Activated CD4-positive, alpha-beta T cell treated with anti-CD3 and anti-CD28 coated beads, Interleukin-2, amount 10 ng/mL, durations not matched to agents 24 days and 14 days (primary cell): Measurements from ENCODE around the gene UQCRQ. TPM values are rescaled to one million over a fixed set of nuclear protein-coding genes. Genes with fewer than 3 reads are reported as not detected.

Experiments used
- DNase-seq: peaks from one replicate; pipeline ENCODE4 v3.0.0; 2022
- H3K27ac Mint-ChIP-seq: one replicate; pipeline ENCODE4 v1.8.0; 2022; ENCODE audit warnings: mild to moderate bottlenecking, mixed read lengths
- H3K27me3 Mint-ChIP-seq: one replicate; pipeline ENCODE4 v1.8.0; 2022; ENCODE audit warnings: mixed read lengths
- H3K36me3 Mint-ChIP-seq: one replicate; pipeline ENCODE4 v1.8.0; 2022; ENCODE audit warnings: low read depth, mild to moderate bottlenecking, mixed read lengths
- H3K4me1 Mint-ChIP-seq: one replicate; pipeline ENCODE4 v1.8.0; 2021; ENCODE audit warnings: mixed read lengths
- H3K4me3 Mint-ChIP-seq: one replicate; pipeline ENCODE4 v1.8.0; 2022; ENCODE audit warnings: mild to moderate bottlenecking, moderate library complexity, mixed read lengths
- H3K9me3 Mint-ChIP-seq: one replicate; pipeline ENCODE4 v1.8.0; 2021; ENCODE audit warnings: mixed read lengths
- intact Hi-C: fragments of 100-400 bp; cut with micrococcal nuclease; formaldehyde crosslinking; loops from one replicate; pipeline ENCODE4 v1.15.1; 2023
- total RNA-seq: library from RNA; stranded (reverse); gene quantifications from 2 replicates; pipeline ENCODE4 v1.2.3, GENCODE V29; 2022

Gene UQCRQ
- total RNA-seq, 1 donor from 2014 or later: 464 TPM

DNA sequence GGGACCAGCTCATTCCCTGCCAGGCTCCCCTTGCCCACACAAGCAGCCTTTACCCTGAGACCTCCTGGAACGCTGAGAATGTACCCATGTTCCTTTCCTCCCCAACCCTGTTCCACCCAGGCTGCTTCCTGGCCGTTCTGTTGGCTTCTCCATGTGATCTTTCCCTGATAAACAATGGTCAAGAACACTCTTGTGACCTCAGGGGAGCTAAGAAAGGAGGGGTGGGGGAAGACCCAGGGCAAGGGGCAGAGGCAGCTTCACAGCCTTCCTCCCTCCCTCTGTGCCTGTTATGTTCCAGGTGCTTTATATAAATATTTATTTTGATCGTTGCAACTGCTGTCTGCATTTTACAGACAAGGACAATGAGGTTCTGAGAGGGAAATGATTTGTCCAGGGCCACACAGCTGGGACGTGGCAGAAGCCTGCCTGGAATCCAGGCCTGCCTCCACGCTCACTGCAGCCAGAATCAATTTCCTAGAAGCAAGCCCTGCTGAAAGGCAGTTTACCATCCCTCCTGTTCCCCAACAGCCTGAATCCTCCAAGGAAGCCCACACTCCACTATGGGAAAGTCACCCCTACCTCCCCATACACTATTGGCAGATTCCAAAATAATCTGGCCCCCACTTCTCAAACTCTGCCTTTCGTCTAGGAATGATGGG, 39.9 kb upstream of the UQCRQ start:
- Mint-ChIP-seq H3K4me1 (peaks cover 24% of the 10 kb centered on the region), H3K4me3 (peak overlapping the region; percentile 28), H3K27ac (no peak overlapping the region), H3K36me3 (no peaks in the 10 kb centered on the region), H3K9me3 (no peaks in the 10 kb centered on the region), H3K27me3 (peaks cover 56% of the 10 kb centered on the region)
- intact Hi-C loops: loop anchor here (5.0 kb wide), 1 partner anchor 164 kb away; no protein-coding TSS in a partner anchor
- DNase-seq: no peak

GRCh38 chr5:132827943-132828673, 38.3 kb upstream of the UQCRQ start:
- peaks cover 62% of the 10 kb centered on the region for H3K27me3 Mint-ChIP-seq
- peaks cover 21% of the 10 kb centered on the region for H3K4me1 Mint-ChIP-seq
- H3K9me3 Mint-ChIP-seq: no peaks in the 10 kb centered on the region
- H3K27ac Mint-ChIP-seq: no peak overlapping the region
- no peaks in the 10 kb centered on the region for H3K36me3 Mint-ChIP-seq
- intact Hi-C loops: loop anchor here (5.0 kb wide), 1 partner anchor 166 kb away; no protein-coding TSS in a partner anchor
- no peak overlapping the region for H3K4me3 Mint-ChIP-seq
- DNase-seq: peak; percentile 57

DNA sequence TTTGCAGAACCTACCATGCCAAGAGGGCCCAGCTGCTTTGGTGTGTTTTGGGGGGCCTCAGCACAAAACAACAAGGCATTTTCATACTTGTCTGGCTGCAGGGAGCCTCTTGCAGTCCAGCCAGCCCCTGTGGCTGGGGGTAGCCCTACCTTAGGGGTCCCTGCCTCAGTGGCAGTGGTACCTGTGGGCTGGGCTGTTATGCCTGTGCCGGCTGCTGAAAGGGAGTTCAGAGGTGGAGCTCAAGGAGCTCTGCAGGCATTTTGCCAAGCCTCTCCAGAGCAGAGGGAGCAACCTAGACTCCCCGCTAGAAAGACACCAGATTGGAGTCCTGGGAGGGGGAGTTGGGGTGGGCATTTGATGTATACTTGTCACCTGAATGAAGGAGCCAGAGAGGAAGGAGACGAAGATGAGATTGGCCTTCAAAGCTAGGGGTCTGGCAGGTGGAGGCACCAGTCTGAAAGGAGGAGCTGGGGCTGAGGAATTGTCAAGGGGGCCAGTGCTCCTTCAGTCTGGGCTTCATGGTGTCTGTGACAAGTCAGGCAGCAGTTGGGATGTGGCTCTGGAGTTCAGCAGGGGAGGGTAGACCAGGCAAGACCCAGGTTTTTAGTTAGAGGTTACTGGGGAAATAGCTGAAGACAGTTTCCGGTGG, 37.5 kb upstream of the UQCRQ start:
- DNase-seq: peak; percentile 56
- H3K9me3 Mint-ChIP-seq: no peaks in the 10 kb centered on the region
- H3K4me1 Mint-ChIP-seq: peaks cover 19% of the 10 kb centered on the region
- peaks cover 57% of the 10 kb centered on the region for H3K27me3 Mint-ChIP-seq
- H3K27ac Mint-ChIP-seq: no peak overlapping the region
- intact Hi-C loops: loop anchor here (1.0 to 5.0 kb wide), 2 partner anchors 54 to 167 kb away; no protein-coding TSS in a partner anchor
- no peaks in the 10 kb centered on the region for H3K36me3 Mint-ChIP-seq
- H3K4me3 Mint-ChIP-seq: peak overlapping the region; percentile 84

DNA sequence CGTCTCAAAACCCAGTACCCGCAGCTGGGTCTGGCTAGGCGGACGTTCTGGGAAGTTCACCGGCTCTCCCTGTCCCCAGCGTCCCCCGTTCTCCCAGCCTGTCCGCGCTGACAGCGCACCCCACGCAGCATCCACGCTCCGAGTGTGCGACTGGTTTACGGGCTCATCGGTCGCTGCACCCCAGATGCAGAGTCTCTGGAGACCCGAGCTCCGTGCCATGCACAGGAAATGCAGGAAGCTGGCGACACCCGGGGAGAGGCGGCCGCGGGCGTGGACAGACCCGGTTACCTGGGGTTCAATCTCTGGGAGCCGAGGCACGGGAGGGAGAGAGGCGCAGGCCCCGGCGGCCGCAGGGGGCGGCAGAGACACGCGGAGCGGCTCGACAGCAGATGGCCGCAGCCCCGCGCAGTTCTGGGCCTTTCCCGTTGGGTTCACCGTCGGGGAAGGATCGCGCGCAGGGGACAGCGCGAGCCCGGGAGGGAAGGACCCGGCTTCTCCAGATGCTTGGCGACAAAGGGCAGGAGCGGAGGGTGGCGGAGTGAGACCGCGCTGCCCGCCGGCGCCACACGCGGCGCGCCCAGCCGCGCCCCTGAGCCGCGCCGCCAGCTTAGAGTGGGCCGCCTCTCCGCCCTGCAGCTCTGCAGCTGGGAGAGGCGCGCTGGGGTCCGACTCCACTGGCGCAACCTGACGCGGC, 36.6 kb upstream of the UQCRQ start:
- H3K9me3 Mint-ChIP-seq: no peaks in the 10 kb centered on the region
- peaks cover 19% of the 10 kb centered on the region for H3K4me1 Mint-ChIP-seq
- H3K27me3 Mint-ChIP-seq: peaks cover 52% of the 10 kb centered on the region
- H3K27ac Mint-ChIP-seq: peak overlapping the region; percentile 84
- peak overlapping the region; percentile 84 for H3K4me3 Mint-ChIP-seq
- intact Hi-C loops: loop anchor here (1.0 to 5.0 kb wide), 4 partner anchors 36 to 222 kb away; partner anchors contain the start of genes GDF9, HSPA4 and UQCRQ
- DNase-seq: peak; percentile 92
- no peaks in the 10 kb centered on the region for H3K36me3 Mint-ChIP-seq

DNA sequence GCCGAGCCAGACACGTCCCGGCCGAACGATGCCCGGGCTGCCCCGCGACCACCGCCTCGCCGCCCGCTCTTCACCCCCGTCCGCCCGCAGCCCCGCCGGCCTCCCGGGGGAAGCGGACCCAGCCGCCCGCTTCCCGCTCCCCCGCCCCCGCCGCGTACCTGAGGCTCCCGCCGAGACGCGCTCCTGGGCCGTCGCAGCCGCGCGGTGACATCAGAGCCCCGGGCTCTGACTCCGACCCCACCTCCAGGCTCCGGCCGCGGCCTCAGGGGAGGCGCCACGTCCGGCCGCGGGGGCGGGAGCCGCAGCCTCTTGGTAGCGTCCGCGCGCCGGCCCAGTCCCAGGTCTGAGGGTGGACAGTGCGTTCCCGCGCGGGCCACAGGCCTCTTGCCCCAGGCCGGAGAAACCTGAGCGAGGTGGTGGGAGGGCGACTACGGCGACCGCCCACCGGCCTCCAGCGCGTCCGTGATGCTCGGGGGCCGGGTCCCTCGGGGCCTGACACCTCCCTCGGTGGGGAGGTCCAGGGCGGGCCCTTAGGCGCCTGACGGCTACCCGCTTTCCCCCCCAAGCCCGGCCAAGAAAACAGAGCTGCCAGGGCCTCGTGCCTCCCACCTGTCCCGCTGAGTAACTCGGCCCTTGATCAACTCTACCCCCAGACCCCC, 35.9 kb upstream of the UQCRQ start, which contains the start of gene SHROOM1:
SHROOM1 (minus strand) TSS at position 212 of the 659 bp plus-strand sequence. CDS start 4,507 bp downstream, outside the sequence.
- Mint-ChIP-seq H3K27me3 (peaks cover 50% of the 10 kb centered on the region), H3K36me3 (no peaks in the 10 kb centered on the region)

DNA sequence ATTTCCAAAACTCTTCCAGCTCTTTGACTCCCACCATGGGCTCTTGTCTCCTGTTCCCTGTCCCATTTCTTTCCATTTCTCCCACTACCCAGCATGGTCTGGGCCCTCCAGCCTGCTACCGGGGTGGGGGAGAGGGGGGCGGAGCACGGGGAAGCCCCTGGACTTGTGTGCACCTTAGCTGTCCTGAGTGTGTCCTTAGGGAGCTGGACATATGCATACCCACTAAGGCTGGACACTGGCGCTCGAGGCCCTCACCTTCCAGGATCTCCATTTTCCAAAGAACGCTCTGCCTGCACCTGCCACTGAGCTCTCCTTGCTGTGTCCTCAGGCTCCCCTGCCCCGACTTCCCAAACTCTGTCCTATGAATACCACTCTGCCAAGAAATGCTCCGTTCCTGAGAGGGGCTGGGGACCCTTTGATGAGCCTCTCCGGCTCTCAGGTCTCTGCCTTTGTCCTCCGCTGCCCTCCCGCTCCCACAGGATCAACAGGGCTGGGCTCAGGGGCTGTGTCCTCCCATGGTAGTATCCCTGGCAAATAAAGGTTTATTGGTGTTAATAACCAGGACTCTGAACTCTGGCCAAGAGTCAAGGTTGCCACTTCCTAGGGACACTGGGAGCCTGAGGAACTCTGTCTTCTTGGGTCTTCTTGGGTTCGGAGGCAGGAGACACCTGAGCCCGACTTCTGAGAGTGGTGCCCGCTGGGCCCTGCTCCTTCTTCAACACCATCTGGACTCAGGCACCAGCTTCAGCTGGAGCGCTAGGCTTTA, 35.2 kb upstream of the UQCRQ start:
- H3K27ac Mint-ChIP-seq: peak overlapping the region; percentile 71

More for the DNA sequence above, 35.9 kb upstream of the UQCRQ start, which contains the start of gene SHROOM1:
- peak within 1 kb of the TSS; percentile 84 for H3K27ac Mint-ChIP-seq
- peak; percentile 78 for DNase-seq
- peak within 1 kb of the TSS; percentile 84 for H3K4me3 Mint-ChIP-seq
- H3K9me3 Mint-ChIP-seq: no peaks in the 10 kb centered on the region
- peaks cover 19% of the 10 kb centered on the region for H3K4me1 Mint-ChIP-seq
- intact Hi-C loops: loop anchor here (1.0 to 5.0 kb wide), 2 partner anchors 36 to 222 kb away; partner anchors contain the start of genes GDF9, HSPA4 and UQCRQ

DNA sequence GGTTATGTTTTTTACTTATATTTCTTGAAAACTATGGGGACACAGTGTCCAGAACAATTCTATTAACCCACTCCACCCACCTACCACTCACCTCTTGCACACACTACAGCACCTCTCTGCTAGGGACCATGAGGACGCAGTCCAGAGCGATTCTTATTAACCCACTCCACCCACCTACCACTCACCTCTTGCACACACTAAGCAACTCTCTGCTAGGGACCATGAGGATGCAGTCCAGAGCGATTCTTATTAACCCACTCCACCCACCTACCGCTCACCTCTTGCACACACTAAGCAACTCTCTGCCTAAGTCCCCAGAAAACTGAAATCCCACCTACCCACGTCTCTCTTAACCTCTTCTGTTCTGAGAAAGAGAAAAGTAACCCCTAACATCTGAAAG, 33.8 kb upstream of the UQCRQ start:
- peak overlapping the region; percentile 5 for H3K4me3 Mint-ChIP-seq
- peaks cover 35% of the 10 kb centered on the region for H3K27me3 Mint-ChIP-seq
- peaks cover 15% of the 10 kb centered on the region for H3K4me1 Mint-ChIP-seq
- intact Hi-C loops: loop anchor here (5.0 kb wide), 1 partner anchor 220 kb away; the partner anchor contains the start of gene HSPA4
- H3K27ac Mint-ChIP-seq: no peak overlapping the region
- H3K36me3 Mint-ChIP-seq: no peaks in the 10 kb centered on the region
- no peaks in the 10 kb centered on the region for H3K9me3 Mint-ChIP-seq
- no peak for DNase-seq

More for the DNA sequence above, 35.2 kb upstream of the UQCRQ start:
- intact Hi-C loops: loop anchor here (5.0 kb wide), 1 partner anchor 221 kb away; the partner anchor contains the start of gene HSPA4
- H3K27me3 Mint-ChIP-seq: peaks cover 47% of the 10 kb centered on the region
- H3K4me1 Mint-ChIP-seq: peaks cover 19% of the 10 kb centered on the region
- DNase-seq: no peak
- no peaks in the 10 kb centered on the region for H3K9me3 Mint-ChIP-seq
- H3K36me3 Mint-ChIP-seq: no peaks in the 10 kb centered on the region
- H3K4me3 Mint-ChIP-seq: peak overlapping the region; percentile 80

GRCh38 chr5:132834057-132834456, 32.4 kb upstream of the UQCRQ start:
- H3K4me3 Mint-ChIP-seq: no peak overlapping the region
- no peak for DNase-seq
- no peaks in the 10 kb centered on the region for H3K9me3 Mint-ChIP-seq
- peaks cover 29% of the 10 kb centered on the region for H3K27me3 Mint-ChIP-seq
- no peak overlapping the region for H3K27ac Mint-ChIP-seq
- intact Hi-C loops: loop anchor here (5.0 kb wide), 1 partner anchor 218 kb away; the partner anchor contains the start of gene HSPA4
- H3K4me1 Mint-ChIP-seq: peaks cover 10% of the 10 kb centered on the region
- H3K36me3 Mint-ChIP-seq: no peaks in the 10 kb centered on the region

DNA sequence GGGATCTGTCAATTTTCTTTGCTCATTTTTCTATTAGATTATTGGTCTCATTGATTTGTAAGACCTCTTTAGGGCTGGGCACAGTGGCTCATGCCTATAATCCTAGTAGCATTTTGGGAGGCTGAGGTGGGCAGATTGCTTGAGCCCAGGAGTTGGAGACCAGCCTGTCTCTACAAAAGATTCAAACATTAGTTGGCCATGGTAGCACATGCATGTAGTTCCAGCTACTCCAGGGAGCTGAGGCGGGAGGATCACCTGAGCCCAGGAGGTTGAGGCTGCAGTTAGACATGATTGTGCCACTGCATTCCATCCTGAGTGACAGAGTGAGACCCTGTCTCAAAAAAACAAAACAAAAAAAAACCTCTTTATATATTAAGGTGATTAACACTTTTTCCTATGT, 29.6 kb upstream of the UQCRQ start:
- no peak for DNase-seq
- Mint-ChIP-seq H3K4me1 (no peaks in the 10 kb centered on the region), H3K27ac (no peak overlapping the region), H3K27me3 (peaks cover 10% of the 10 kb centered on the region), H3K36me3 (no peaks in the 10 kb centered on the region), H3K4me3 (no peak overlapping the region), H3K9me3 (no peaks in the 10 kb centered on the region)
- intact Hi-C loops: no loop called here

DNA sequence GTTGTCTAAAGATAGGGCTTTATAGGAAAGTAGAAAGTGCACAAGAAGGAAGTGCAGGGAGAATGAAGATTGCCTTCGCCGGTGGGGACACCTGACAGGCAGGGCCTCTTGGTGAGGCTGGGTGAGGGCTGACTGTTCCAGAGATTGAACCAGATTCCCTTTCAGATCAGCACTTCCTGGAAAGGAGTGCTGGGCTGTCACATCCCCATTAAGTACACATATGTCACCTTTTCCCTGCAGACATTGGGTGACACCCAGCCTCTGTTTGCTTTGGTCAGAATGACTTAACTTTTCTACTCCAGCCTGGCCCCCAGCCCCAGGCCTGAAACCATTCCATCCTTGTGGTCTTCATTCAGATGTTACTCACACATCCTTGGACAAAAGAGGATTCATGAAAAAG, 28.6 kb upstream of the UQCRQ start:
- intact Hi-C loops: no loop called here
- Mint-ChIP-seq H3K4me1 (no peaks in the 10 kb centered on the region), H3K27me3 (peaks cover 6% of the 10 kb centered on the region), H3K36me3 (no peaks in the 10 kb centered on the region), H3K27ac (no peak overlapping the region), H3K4me3 (no peak overlapping the region), H3K9me3 (no peaks in the 10 kb centered on the region)
- no peak for DNase-seq

- Mint-ChIP-seq H3K4me3 (no peak overlapping the region), H3K36me3 (no peaks in the 10 kb centered on the region)
- intact Hi-C loops: no loop called here
Measured at GRCh38 chr5:132838516-132839282, 27.7 kb upstream of the UQCRQ start.

More at GRCh38 chr5:132838516-132839282, 27.7 kb upstream of the UQCRQ start:
- DNase-seq: no peak
- Mint-ChIP-seq H3K4me1 (no peaks in the 10 kb centered on the region), H3K27ac (no peak overlapping the region), H3K9me3 (no peaks in the 10 kb centered on the region), H3K27me3 (peaks cover 5% of the 10 kb centered on the region)
